HEK293 (cell line): Measurements from ENCODE around the gene MTURN.

Experiments
- EGR2 ChIP-seq: fragments of 450-650 bp; formaldehyde crosslinking; IDR thresholded peaks from 2 replicates; pipeline ENCODE4 v1.5.1; 2016; ENCODE audit warnings: low read depth, missing biosample characterization, missing genetic modification characterization
- KLF8 ChIP-seq: fragments of 450-650 bp; formaldehyde crosslinking; IDR thresholded peaks from 2 replicates; pipeline ENCODE4 v1.5.1; 2016; ENCODE audit warnings: missing biosample characterization, missing genetic modification characterization
- PRDM10 ChIP-seq: fragments of 450-650 bp; formaldehyde crosslinking; IDR thresholded peaks from 2 replicates; pipeline ENCODE4 v1.5.1; 2016; ENCODE audit warnings: missing biosample characterization, missing genetic modification characterization
- SP3 ChIP-seq: fragments of 450-650 bp; formaldehyde crosslinking; IDR thresholded peaks from 2 replicates; pipeline ENCODE4 v1.5.1; 2016; ENCODE audit warnings: missing biosample characterization, missing genetic modification characterization
- SP7 ChIP-seq: fragments of 450-650 bp; formaldehyde crosslinking; IDR thresholded peaks from 2 replicates; pipeline ENCODE4 v1.5.1; 2016; ENCODE audit warnings: missing biosample characterization, missing genetic modification characterization
- TRIM28 ChIP-seq: IDR thresholded peaks from 2 replicates; pipeline ENCODE4 v1.6.1; 2011; ENCODE audit warnings: low read length, control low read depth, borderline replicate concordance
- ZBTB17 ChIP-seq: fragments of 450-650 bp; formaldehyde crosslinking; IDR thresholded peaks from 2 replicates; pipeline ENCODE4 v1.5.1; 2016; ENCODE audit warnings: missing biosample characterization, missing genetic modification characterization
- ZBTB20 ChIP-seq: fragments of 450-650 bp; formaldehyde crosslinking; IDR thresholded peaks from 2 replicates; pipeline ENCODE4 v1.5.1; 2016; ENCODE audit warnings: missing biosample characterization, missing genetic modification characterization
- ZBTB26 ChIP-seq: fragments of 450-650 bp; formaldehyde crosslinking; optimal IDR thresholded peaks from 2 replicates; pipeline ENCODE3; 2016; ENCODE audit warnings: missing biosample characterization, mild to moderate bottlenecking, missing genetic modification characterization
- ZBTB8A ChIP-seq: fragments of 450-650 bp; formaldehyde crosslinking; IDR thresholded peaks from 2 replicates; pipeline ENCODE4 v1.5.1; 2016; ENCODE audit warnings: missing biosample characterization, missing genetic modification characterization
- ZNF18 ChIP-seq: fragments of 450-650 bp; formaldehyde crosslinking; IDR thresholded peaks from 2 replicates; pipeline ENCODE4 v1.5.1; 2016; ENCODE audit warnings: missing biosample characterization, missing genetic modification characterization
- ZNF2 ChIP-seq: fragments of 450-650 bp; formaldehyde crosslinking; IDR thresholded peaks from 2 replicates; pipeline ENCODE4 v1.5.1; 2016; ENCODE audit warnings: missing biosample characterization, missing genetic modification characterization
- ZNF26 ChIP-seq: fragments of 450-650 bp; formaldehyde crosslinking; IDR thresholded peaks from 2 replicates; pipeline ENCODE4 v1.5.1; 2016; ENCODE audit warnings: missing biosample characterization, missing genetic modification characterization
- ZNF335 ChIP-seq: fragments of 450-650 bp; formaldehyde crosslinking; conservative IDR thresholded peaks from 2 replicates; pipeline ENCODE4 v1.5.1; 2016; ENCODE audit warnings: missing biosample characterization, missing genetic modification characterization
- ZNF404 ChIP-seq: fragments of 450-650 bp; formaldehyde crosslinking; IDR thresholded peaks from 2 replicates; pipeline ENCODE4 v1.5.1; 2017; ENCODE audit warnings: missing biosample characterization, missing genetic modification characterization
- ZNF610 ChIP-seq: fragments of 450-650 bp; formaldehyde crosslinking; IDR thresholded peaks from 2 replicates; pipeline ENCODE4 v1.5.1; 2016; ENCODE audit warnings: missing biosample characterization, missing genetic modification characterization, borderline replicate concordance
- ZSCAN23 ChIP-seq: fragments of 450-650 bp; formaldehyde crosslinking; IDR thresholded peaks from 2 replicates; pipeline ENCODE4 v1.5.1; 2016; ENCODE audit warnings: missing biosample characterization, missing genetic modification characterization
- ZSCAN4 ChIP-seq: fragments of 450-650 bp; formaldehyde crosslinking; IDR thresholded peaks from 2 replicates; pipeline ENCODE4 v1.5.1; 2017; ENCODE audit warnings: missing biosample characterization, missing genetic modification characterization
- TF ChIP-seq, protein P1 (sequence below): fragments of 450-650 bp; formaldehyde crosslinking; IDR thresholded peaks from 2 replicates; pipeline ENCODE4 v1.5.1; 2016; ENCODE audit warnings: missing biosample characterization, missing genetic modification characterization
- TF ChIP-seq, protein P2 (sequence below): fragments of 450-650 bp; formaldehyde crosslinking; IDR thresholded peaks from 2 replicates; pipeline ENCODE4 v1.5.1; 2016; ENCODE audit warnings: missing biosample characterization, missing genetic modification characterization

The MTURN gene

GRCh38 chr7:30135301-30136116 is 723 bp downstream of the MTURN start (continued):
- TF ChIP-seq, protein P1, sequence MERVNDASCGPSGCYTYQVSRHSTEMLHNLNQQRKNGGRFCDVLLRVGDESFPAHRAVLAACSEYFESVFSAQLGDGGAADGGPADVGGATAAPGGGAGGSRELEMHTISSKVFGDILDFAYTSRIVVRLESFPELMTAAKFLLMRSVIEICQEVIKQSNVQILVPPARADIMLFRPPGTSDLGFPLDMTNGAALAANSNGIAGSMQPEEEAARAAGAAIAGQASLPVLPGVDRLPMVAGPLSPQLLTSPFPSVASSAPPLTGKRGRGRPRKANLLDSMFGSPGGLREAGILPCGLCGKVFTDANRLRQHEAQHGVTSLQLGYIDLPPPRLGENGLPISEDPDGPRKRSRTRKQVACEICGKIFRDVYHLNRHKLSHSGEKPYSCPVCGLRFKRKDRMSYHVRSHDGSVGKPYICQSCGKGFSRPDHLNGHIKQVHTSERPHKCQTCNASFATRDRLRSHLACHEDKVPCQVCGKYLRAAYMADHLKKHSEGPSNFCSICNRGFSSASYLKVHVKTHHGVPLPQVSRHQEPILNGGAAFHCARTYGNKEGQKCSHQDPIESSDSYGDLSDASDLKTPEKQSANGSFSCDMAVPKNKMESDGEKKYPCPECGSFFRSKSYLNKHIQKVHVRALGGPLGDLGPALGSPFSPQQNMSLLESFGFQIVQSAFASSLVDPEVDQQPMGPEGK (tag by site-specific recombination), result peak; percentile 70
- TF ChIP-seq, protein P2, sequence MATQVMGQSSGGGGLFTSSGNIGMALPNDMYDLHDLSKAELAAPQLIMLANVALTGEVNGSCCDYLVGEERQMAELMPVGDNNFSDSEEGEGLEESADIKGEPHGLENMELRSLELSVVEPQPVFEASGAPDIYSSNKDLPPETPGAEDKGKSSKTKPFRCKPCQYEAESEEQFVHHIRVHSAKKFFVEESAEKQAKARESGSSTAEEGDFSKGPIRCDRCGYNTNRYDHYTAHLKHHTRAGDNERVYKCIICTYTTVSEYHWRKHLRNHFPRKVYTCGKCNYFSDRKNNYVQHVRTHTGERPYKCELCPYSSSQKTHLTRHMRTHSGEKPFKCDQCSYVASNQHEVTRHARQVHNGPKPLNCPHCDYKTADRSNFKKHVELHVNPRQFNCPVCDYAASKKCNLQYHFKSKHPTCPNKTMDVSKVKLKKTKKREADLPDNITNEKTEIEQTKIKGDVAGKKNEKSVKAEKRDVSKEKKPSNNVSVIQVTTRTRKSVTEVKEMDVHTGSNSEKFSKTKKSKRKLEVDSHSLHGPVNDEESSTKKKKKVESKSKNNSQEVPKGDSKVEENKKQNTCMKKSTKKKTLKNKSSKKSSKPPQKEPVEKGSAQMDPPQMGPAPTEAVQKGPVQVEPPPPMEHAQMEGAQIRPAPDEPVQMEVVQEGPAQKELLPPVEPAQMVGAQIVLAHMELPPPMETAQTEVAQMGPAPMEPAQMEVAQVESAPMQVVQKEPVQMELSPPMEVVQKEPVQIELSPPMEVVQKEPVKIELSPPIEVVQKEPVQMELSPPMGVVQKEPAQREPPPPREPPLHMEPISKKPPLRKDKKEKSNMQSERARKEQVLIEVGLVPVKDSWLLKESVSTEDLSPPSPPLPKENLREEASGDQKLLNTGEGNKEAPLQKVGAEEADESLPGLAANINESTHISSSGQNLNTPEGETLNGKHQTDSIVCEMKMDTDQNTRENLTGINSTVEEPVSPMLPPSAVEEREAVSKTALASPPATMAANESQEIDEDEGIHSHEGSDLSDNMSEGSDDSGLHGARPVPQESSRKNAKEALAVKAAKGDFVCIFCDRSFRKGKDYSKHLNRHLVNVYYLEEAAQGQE, result peak; percentile 27; the same call in 1 of the 2 replicates
- TF ChIP-seq ZBTB8A (tag by site-specific recombination) (peak; percentile 83), TRIM28 (no peak), ZBTB26 (tag by site-specific recombination) (peak; percentile 99), ZBTB20 (peak; percentile 83; the same call in 1 of the 2 replicates), ZSCAN23 (tag by site-specific recombination) (no peak), PRDM10 (tag by site-specific recombination) (0 out of 2 replicates have a peak, but pooled peaks have one; percentile 13), EGR2 (peak; percentile 71), ZNF404 (tag by site-specific recombination) (no peak), ZNF335 (tag by site-specific recombination) (peak; percentile 98), ZBTB17 (tag by site-specific recombination) (peak; percentile 65; the same call in 1 of the 2 replicates), SP7 (tag by site-specific recombination) (peak; percentile 38; the same call in 1 of the 2 replicates), SP3 (peak; percentile 13; the same call in 1 of the 2 replicates), ZNF18 (peak; percentile 80), KLF8 (tag by site-specific recombination) (peak; percentile 57; the same call in 1 of the 2 replicates), ZNF26 (tag by site-specific recombination) (no peak), ZNF610 (tag by site-specific recombination) (no peak), ZNF2 (peak; percentile 32; the same call in 1 of the 2 replicates), ZSCAN4 (tag by site-specific recombination) (peak; percentile 87)
